Memory B cell (primary cell): ENCODE measurements around the gene PTPRC.

Experiments used
- ATAC-seq: fragments of 150-1000 bp; cut with Tn5 transposase; 2 replicates; pipeline ENCODE4 v1.10.0; 2021; ENCODE audit warnings: low read depth, mild to moderate bottlenecking, moderate library complexity
- DNase-seq, 2 donors: peaks; one replicate each; pipeline ENCODE4 v3.0.0; 2022; ENCODE audit warnings: low spot score in 2 of 2
- H3K27ac Mint-ChIP-seq: one replicate; pipeline ENCODE4 v1.8.0; 2022; ENCODE audit warnings: mild to moderate bottlenecking, moderate library complexity, mixed read lengths
- H3K27me3 Mint-ChIP-seq: one replicate; pipeline ENCODE4 v1.8.0; 2022; ENCODE audit warnings: mixed read lengths
- H3K36me3 Mint-ChIP-seq: one replicate; pipeline ENCODE4 v1.8.0; 2022; ENCODE audit warnings: mild to moderate bottlenecking, mixed read lengths
- H3K4me1 Mint-ChIP-seq: one replicate; pipeline ENCODE4 v1.8.0; 2022; ENCODE audit warnings: mixed read lengths
- H3K4me3 Mint-ChIP-seq: one replicate; pipeline ENCODE4 v1.8.0; 2022; ENCODE audit warnings: mild to moderate bottlenecking, moderate library complexity, mixed read lengths
- H3K9me3 Mint-ChIP-seq: one replicate; pipeline ENCODE4 v1.8.0; 2022; ENCODE audit warnings: mixed read lengths

Gene PTPRC

GRCh38 chr1:198642983-198643382 is 4.1 kb downstream of the PTPRC start:
- Mint-ChIP-seq H3K4me1 (peaks cover 37% of the 10 kb centered on the region), H3K36me3 (peaks cover 30% of the 10 kb centered on the region), H3K4me3 (peak overlapping the region; percentile 90), H3K27me3 (no peaks in the 10 kb centered on the region), H3K9me3 (no peaks in the 10 kb centered on the region), H3K27ac (peak overlapping the region; percentile 80)
- no peak for DNase-seq
- no peak for ATAC-seq

- ATAC-seq (no peak), DNase-seq (no peak)
- Mint-ChIP-seq H3K27me3 (no peaks in the 10 kb centered on the region), H3K27ac (peak overlapping the region; percentile 80), H3K36me3 (peaks cover 34% of the 10 kb centered on the region), H3K4me1 (peaks cover 40% of the 10 kb centered on the region), H3K4me3 (peak overlapping the region; percentile 90), H3K9me3 (no peaks in the 10 kb centered on the region)
These were observed 5.0 kb downstream of the PTPRC start for GRCh38 chr1:198643808-198644207.

DNA sequence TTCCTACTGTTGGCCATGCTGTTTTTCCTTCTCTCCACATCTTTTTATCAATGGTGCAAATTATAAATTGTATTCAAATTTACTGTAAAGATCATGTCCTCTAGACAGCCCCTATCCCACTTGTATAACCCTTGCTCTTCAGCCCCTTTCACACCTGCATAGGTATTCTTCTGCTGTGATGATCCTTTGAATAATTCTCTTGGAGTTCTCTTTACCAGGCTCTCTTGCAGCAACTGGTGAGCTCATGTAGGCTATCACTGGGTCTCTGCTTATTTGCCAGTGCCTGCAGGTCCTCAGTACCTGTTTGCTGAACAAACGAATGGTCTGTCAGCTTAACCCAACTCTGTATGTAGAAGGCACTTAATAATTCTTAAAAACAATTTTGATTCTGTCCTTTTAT is 8.2 kb downstream of the PTPRC start:
- H3K9me3 Mint-ChIP-seq = peaks cover 3% of the 10 kb centered on the region
- H3K4me3 Mint-ChIP-seq = peak overlapping the region; percentile 75
- H3K27ac Mint-ChIP-seq = peak overlapping the region; percentile 79
- DNase-seq = no peak
- peaks cover 56% of the 10 kb centered on the region for H3K4me1 Mint-ChIP-seq
- peaks cover 42% of the 10 kb centered on the region for H3K36me3 Mint-ChIP-seq
- ATAC-seq = no peak
- no peaks in the 10 kb centered on the region for H3K27me3 Mint-ChIP-seq

GRCh38 chr1:198648592-198648991 is 9.8 kb downstream of the PTPRC start:
- Mint-ChIP-seq H3K4me3 (peak overlapping the region; percentile 2), H3K27me3 (no peaks in the 10 kb centered on the region), H3K4me1 (peaks cover 46% of the 10 kb centered on the region), H3K36me3 (peaks cover 33% of the 10 kb centered on the region), H3K9me3 (peaks cover 3% of the 10 kb centered on the region), H3K27ac (peak overlapping the region; percentile 82)
- no peak for DNase-seq
- no peak for ATAC-seq

GRCh38 chr1:198649232-198649967 is 10.6 kb downstream of the PTPRC start:
- peaks cover 42% of the 10 kb centered on the region for H3K4me1 Mint-ChIP-seq
- H3K4me3 Mint-ChIP-seq = peak overlapping the region; percentile 69
- H3K9me3 Mint-ChIP-seq = peaks cover 3% of the 10 kb centered on the region
- DNase-seq (no peak), ATAC-seq (no peak)
- H3K36me3 Mint-ChIP-seq = peaks cover 31% of the 10 kb centered on the region
- H3K27ac Mint-ChIP-seq = peak overlapping the region; percentile 82
- H3K27me3 Mint-ChIP-seq = no peaks in the 10 kb centered on the region

DNA sequence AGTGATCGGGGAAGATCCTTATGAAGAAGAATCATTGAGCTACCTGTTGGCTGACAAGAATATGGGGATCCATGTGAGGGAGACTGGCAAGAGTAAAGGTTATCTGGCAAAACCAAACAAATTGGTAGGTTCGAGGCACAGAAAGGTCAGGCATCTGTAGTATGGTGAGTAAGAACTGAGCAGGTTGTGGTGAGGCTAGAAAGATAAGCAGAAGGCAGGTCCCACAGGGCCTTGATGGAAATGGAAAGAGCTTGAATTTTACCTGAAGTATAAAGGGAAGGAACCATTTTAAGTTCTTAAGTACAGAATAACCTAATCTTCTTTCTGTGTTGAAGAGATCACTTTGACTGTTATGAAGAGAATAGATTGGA is 11.1 kb downstream of the PTPRC start:
- ATAC-seq = no peak
- peak overlapping the region; percentile 82 for H3K27ac Mint-ChIP-seq
- DNase-seq = no peak
- peaks cover 3% of the 10 kb centered on the region for H3K9me3 Mint-ChIP-seq
- peaks cover 31% of the 10 kb centered on the region for H3K36me3 Mint-ChIP-seq
- H3K4me3 Mint-ChIP-seq = peak overlapping the region; percentile 69
- no peaks in the 10 kb centered on the region for H3K27me3 Mint-ChIP-seq
- peaks cover 40% of the 10 kb centered on the region for H3K4me1 Mint-ChIP-seq

GRCh38 chr1:198650506-198650905 is 11.7 kb downstream of the PTPRC start:
- H3K27ac Mint-ChIP-seq = peak overlapping the region; percentile 82
- H3K9me3 Mint-ChIP-seq = peaks cover 3% of the 10 kb centered on the region
- ATAC-seq = no peak
- H3K36me3 Mint-ChIP-seq = peaks cover 33% of the 10 kb centered on the region
- H3K4me3 Mint-ChIP-seq = peak overlapping the region; percentile 69
- no peak for DNase-seq
- no peaks in the 10 kb centered on the region for H3K27me3 Mint-ChIP-seq
- H3K4me1 Mint-ChIP-seq = peaks cover 41% of the 10 kb centered on the region

- Mint-ChIP-seq H3K36me3 (peaks cover 28% of the 10 kb centered on the region), H3K4me1 (peaks cover 46% of the 10 kb centered on the region), H3K27me3 (no peaks in the 10 kb centered on the region), H3K4me3 (peak overlapping the region; percentile 72), H3K9me3 (peaks cover 3% of the 10 kb centered on the region), H3K27ac (peak overlapping the region; percentile 84)
- ATAC-seq (peak; percentile 85), DNase-seq (no peak)
These were observed 13.0 kb downstream of the PTPRC start for GRCh38 chr1:198651650-198652400.

- ATAC-seq (no peak), DNase-seq (no peak)
- H3K4me1 Mint-ChIP-seq = peaks cover 48% of the 10 kb centered on the region
- peaks cover 3% of the 10 kb centered on the region for H3K9me3 Mint-ChIP-seq
- H3K27me3 Mint-ChIP-seq = no peaks in the 10 kb centered on the region
- H3K36me3 Mint-ChIP-seq = peaks cover 22% of the 10 kb centered on the region
- H3K4me3 Mint-ChIP-seq = no peak overlapping the region
- peak overlapping the region; percentile 10 for H3K27ac Mint-ChIP-seq
These were observed 15.1 kb downstream of the PTPRC start for GRCh38 chr1:198653808-198654413.

DNA sequence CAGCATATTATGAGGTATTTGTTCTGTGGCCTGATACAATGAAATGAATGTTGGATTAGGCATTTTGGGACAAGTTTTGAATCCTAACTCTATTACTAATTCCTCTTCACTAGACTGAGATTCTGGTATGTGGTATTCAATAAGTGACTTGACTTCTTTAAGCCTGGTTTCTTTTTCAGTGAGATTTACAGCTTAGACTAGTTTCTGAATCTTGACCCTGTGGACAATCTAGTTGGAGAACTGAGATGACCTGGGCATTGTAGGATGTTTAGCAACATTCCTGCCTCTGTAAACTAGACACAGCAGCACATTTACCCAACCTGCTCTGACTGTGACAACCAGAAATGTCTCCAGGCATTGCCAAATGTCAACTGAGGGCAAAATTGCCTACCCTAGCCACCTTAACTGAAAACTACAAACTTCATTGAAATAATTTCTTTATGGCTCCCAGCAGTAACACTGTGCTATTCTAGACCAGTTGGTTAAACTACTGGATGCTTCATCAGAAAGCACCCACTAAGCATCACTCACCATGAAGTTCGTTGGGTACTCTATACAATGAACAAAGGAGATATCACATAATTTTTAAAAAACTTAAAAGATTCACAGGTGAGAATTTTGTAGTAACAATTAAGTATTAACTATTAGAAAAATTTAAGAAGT is 16.8 kb downstream of the PTPRC start:
- H3K9me3 Mint-ChIP-seq = no peaks in the 10 kb centered on the region
- peak overlapping the region; percentile 65 for H3K4me3 Mint-ChIP-seq
- H3K27me3 Mint-ChIP-seq = no peaks in the 10 kb centered on the region
- DNase-seq (no peak), ATAC-seq (no peak)
- peaks cover 11% of the 10 kb centered on the region for H3K36me3 Mint-ChIP-seq
- H3K4me1 Mint-ChIP-seq = peaks cover 40% of the 10 kb centered on the region
- H3K27ac Mint-ChIP-seq = peak overlapping the region; percentile 93

DNA sequence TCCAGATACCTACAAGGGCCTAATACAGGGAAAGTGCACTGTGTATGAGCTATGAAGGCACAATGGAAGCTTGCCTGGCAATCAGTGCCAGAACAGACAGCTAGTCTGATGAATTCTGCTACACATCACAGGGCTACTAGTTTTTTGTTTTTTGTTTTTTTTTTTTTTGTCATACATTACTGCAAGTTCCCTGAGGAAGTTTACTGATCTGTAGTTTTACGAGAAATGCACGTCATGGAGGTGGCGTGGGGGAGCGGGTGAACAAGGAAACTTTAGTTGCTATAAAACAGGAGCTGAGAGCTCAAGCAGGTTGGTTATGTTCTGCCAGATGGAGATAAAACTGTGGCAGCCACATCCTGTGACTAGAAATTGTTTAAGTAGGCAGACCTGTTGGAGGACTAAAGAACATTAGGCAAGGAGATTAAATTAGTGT is 17.7 kb downstream of the PTPRC start:
- ATAC-seq (peak; percentile 49), DNase-seq (no peak)
- H3K4me3 Mint-ChIP-seq = peak overlapping the region; percentile 80
- H3K9me3 Mint-ChIP-seq = no peaks in the 10 kb centered on the region
- H3K4me1 Mint-ChIP-seq = peaks cover 41% of the 10 kb centered on the region
- peak overlapping the region; percentile 93 for H3K27ac Mint-ChIP-seq
- H3K27me3 Mint-ChIP-seq = no peaks in the 10 kb centered on the region
- peaks cover 12% of the 10 kb centered on the region for H3K36me3 Mint-ChIP-seq

DNA sequence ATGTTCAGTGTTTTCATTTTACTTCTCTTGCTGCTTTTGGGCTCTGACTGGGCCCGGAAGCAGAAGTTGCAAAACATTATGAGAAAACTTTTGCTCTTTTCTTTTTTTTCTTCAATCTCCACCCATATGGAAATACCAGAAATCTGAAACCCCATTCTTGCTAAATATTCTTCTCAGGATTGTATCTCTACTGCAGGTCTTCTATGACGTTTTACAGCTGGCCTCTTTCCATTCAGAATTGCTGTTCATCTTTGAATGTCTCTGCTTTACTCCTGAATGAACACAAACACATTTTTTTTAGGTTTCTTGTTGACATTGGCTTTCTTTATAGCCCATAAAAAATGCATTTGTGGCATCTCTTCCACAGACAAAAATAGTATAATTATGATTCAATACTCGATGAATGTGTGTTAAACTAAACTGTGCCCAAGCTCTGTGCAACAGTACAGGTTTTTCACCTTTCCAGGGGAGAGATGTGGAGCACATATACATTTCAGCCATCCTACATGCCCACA is 18.8 kb downstream of the PTPRC start:
- Mint-ChIP-seq H3K4me3 (peak overlapping the region; percentile 63), H3K36me3 (peaks cover 16% of the 10 kb centered on the region), H3K9me3 (no peaks in the 10 kb centered on the region), H3K27me3 (no peaks in the 10 kb centered on the region), H3K27ac (peak overlapping the region; percentile 93), H3K4me1 (peaks cover 42% of the 10 kb centered on the region)
- DNase-seq (no peak), ATAC-seq (peak; percentile 68)

GRCh38 chr1:198660341-198661261 is 21.8 kb downstream of the PTPRC start:
- H3K27ac Mint-ChIP-seq = peak overlapping the region; percentile 48
- ATAC-seq (no peak), DNase-seq (no peak)
- peak overlapping the region; percentile 17 for H3K4me3 Mint-ChIP-seq
- no peaks in the 10 kb centered on the region for H3K9me3 Mint-ChIP-seq
- peaks cover 56% of the 10 kb centered on the region for H3K4me1 Mint-ChIP-seq
- no peaks in the 10 kb centered on the region for H3K27me3 Mint-ChIP-seq
- peaks cover 23% of the 10 kb centered on the region for H3K36me3 Mint-ChIP-seq
